GM12878 (cell line): ENCODE measurements around the gene TMPRSS13.

ENCODE experiments used
- FOXM1 ChIP-seq: IDR thresholded peaks from 2 replicates; pipeline ENCODE4 v1.6.1; 2012; ENCODE audit warnings: low read depth, mild to moderate bottlenecking, inconsistent platforms, low read length, moderate library complexity
- HCFC1 ChIP-seq: fragments of 150-350 bp; IDR thresholded peaks from 2 replicates; pipeline ENCODE4 v1.6.1; 2014; ENCODE audit warnings: low read length
- IKZF1 ChIP-seq: fragments of 450-650 bp; conservative IDR thresholded peaks from 2 replicates; pipeline ENCODE4 v1.6.1; 2017; ENCODE audit warnings: antibody characterized with exemption, mild to moderate bottlenecking
- POLR2AphosphoS5 ChIP-seq: IDR thresholded peaks from 2 replicates; pipeline ENCODE4 v1.6.1; 2011; ENCODE audit warnings: mild to moderate bottlenecking, low read length, inconsistent platforms
- SIN3A ChIP-seq: IDR thresholded peaks from 2 replicates; pipeline ENCODE4 v1.6.1; 2012; ENCODE audit warnings: low read depth, low read length, improper control_type of control experiment
- SRF ChIP-seq, 2 experiments: IDR thresholded peaks; 2 replicates each; pipeline ENCODE4 v1.6.1; 2011; ENCODE audit warnings: low read depth in 2 of 2, low read length in 2 of 2, mild to moderate bottlenecking in 1 of 2, moderate library complexity in 1 of 2
- TAF1 ChIP-seq: IDR thresholded peaks from 2 replicates; pipeline ENCODE4 v1.6.1; 2011; ENCODE audit warnings: mild to moderate bottlenecking, low read depth, low read length, borderline replicate concordance
- ZNF274 ChIP-seq: IDR thresholded peaks from one replicate; pipeline ENCODE4 v1.8.0; 2011; ENCODE audit not compliant: insufficient read length, insufficient read depth
- TF ChIP-seq, protein P1 (sequence below): IDR thresholded peaks from 2 replicates; pipeline ENCODE4 v1.6.1; 2011; ENCODE audit warnings: low read depth, low read length, improper control_type of control experiment, borderline replicate concordance
- TF ChIP-seq, protein P2 (sequence below): fragments of 150-350 bp; IDR thresholded peaks from 2 replicates; pipeline ENCODE4 v1.6.1; 2016; ENCODE audit warnings: low read depth, low read length
- TF ChIP-seq, protein P3 (sequence below), 3 experiments: IDR thresholded peaks in 2 of 3; conservative IDR thresholded peaks in 1 of 3; 2 replicates each; pipeline ENCODE4 v1.5.1; 2011; ENCODE audit warnings: low read depth in 3 of 3, low read length in 3 of 3, mild to moderate bottlenecking in 3 of 3, control low read depth in 2 of 3, moderate library complexity in 2 of 3, inconsistent platforms in 1 of 3, mixed read lengths in 1 of 3; ENCODE audit not compliant: control insufficient read depth in 2 of 3, insufficient read depth in 1 of 3; ENCODE audit errors: extremely low read depth in 1 of 3

DNA sequence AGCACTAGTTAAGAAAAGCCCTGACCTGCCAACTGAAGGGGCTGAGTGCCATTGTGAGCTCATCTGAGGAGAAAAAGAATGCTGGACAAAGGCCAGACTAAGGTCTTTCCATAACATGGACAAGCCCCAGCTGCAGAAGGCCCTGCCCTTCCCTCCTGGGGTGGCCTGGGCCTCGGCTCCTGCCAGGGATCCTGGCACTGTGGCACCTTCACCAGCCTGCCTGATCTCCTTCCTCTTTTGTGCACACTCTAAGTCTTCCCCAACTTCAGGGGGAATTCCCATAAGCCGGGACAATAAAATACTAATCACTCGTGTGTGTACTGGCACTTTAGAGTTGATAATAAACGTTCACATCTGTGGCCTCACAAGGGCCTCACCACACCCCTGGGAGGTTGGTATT, 9.9 kb downstream of the TMPRSS13 start:
- TF ChIP-seq, protein P1, sequence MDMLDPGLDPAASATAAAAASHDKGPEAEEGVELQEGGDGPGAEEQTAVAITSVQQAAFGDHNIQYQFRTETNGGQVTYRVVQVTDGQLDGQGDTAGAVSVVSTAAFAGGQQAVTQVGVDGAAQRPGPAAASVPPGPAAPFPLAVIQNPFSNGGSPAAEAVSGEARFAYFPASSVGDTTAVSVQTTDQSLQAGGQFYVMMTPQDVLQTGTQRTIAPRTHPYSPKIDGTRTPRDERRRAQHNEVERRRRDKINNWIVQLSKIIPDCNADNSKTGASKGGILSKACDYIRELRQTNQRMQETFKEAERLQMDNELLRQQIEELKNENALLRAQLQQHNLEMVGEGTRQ, result no peak
- TF ChIP-seq, protein P2, sequence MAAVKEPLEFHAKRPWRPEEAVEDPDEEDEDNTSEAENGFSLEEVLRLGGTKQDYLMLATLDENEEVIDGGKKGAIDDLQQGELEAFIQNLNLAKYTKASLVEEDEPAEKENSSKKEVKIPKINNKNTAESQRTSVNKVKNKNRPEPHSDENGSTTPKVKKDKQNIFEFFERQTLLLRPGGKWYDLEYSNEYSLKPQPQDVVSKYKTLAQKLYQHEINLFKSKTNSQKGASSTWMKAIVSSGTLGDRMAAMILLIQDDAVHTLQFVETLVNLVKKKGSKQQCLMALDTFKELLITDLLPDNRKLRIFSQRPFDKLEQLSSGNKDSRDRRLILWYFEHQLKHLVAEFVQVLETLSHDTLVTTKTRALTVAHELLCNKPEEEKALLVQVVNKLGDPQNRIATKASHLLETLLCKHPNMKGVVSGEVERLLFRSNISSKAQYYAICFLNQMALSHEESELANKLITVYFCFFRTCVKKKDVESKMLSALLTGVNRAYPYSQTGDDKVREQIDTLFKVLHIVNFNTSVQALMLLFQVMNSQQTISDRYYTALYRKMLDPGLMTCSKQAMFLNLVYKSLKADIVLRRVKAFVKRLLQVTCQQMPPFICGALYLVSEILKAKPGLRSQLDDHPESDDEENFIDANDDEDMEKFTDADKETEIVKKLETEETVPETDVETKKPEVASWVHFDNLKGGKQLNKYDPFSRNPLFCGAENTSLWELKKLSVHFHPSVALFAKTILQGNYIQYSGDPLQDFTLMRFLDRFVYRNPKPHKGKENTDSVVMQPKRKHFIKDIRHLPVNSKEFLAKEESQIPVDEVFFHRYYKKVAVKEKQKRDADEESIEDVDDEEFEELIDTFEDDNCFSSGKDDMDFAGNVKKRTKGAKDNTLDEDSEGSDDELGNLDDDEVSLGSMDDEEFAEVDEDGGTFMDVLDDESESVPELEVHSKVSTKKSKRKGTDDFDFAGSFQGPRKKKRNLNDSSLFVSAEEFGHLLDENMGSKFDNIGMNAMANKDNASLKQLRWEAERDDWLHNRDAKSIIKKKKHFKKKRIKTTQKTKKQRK, result no peak
- TF ChIP-seq FOXM1, result no peak
- no peak for TF ChIP-seq TAF1
- TF ChIP-seq, protein P3, sequence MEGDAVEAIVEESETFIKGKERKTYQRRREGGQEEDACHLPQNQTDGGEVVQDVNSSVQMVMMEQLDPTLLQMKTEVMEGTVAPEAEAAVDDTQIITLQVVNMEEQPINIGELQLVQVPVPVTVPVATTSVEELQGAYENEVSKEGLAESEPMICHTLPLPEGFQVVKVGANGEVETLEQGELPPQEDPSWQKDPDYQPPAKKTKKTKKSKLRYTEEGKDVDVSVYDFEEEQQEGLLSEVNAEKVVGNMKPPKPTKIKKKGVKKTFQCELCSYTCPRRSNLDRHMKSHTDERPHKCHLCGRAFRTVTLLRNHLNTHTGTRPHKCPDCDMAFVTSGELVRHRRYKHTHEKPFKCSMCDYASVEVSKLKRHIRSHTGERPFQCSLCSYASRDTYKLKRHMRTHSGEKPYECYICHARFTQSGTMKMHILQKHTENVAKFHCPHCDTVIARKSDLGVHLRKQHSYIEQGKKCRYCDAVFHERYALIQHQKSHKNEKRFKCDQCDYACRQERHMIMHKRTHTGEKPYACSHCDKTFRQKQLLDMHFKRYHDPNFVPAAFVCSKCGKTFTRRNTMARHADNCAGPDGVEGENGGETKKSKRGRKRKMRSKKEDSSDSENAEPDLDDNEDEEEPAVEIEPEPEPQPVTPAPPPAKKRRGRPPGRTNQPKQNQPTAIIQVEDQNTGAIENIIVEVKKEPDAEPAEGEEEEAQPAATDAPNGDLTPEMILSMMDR (IDR thresholded peaks at IDR 0.05 in 2 of 3, conservative IDR thresholded peaks at IDR 0.05 in 1 of 3; ENCODE audit: control insufficient read depth in 2 of 3, extremely low read depth in 1 of 3, insufficient read depth in 1 of 3, low read depth in 3 of 3, low read length in 3 of 3), result no peak
- TF ChIP-seq HCFC1, result no peak
- TF ChIP-seq IKZF1, result no peak
- TF ChIP-seq SIN3A, result no peak
- no peak for TF ChIP-seq POLR2AphosphoS5
- no peak for TF ChIP-seq ZNF274
- TF ChIP-seq SRF (IDR thresholded peaks at IDR 0.05; ENCODE audit: low read depth in 2 of 2, low read length in 2 of 2), result no peak
